ENCODE data around the gene PRR14L. TPM values are rescaled to one million over a fixed set of nuclear protein-coding genes. Genes with fewer than 3 reads are reported as not detected.
"Not testable (repeated sequence)": the region's sequence is repeated elsewhere in the genome, so short reads cannot be mapped to it uniquely, and the experiment has no call there.

The PRR14L gene
- total RNA-seq (2012; rRNA removed), result 13.9 and 16.2 TPM in 2 replicates

DNA sequence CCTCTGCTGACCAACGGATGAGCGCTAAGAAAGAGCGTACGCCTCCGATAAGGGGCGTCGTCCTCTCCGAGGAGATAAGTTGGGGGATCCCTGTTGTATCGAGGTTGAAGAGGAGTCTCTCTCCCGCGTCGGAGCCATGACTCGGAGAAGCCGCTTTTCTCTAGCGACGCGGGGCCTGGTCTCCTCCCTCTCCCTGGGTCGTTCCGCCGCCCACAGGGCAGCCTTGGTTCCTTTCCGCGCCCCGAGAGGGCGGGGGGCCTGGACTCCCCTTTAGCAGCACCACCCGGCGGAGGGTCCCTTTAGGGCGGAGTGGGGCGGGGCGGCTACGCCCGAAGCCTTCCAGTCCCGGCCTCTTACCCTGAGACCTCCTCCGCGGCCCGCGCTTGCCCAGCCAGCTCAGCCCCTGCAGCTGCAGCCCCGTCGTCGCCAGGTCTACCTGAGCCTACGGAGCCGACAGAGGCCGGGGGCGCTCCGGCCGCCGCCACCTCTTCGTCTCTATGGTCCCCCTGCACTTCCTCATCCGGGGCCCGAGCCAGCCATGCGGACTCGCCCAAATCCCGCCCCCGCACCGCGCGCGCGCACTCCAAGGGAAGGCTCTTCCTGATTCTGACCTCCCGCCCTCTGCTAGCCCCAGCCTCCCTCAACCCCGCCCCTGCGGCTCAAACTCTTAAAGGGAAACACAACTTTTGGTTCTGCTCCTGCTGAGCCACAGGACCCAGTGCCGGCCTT, at the start of gene PRR14L:
Gene PRR14L (minus strand): TSS at position 497 of the 729 bp plus-strand sequence. CDS start 11,272 bp downstream, outside the sequence.
- Histone ChIP-seq H3K27me3 (ENCODE audit: control insufficient read depth, insufficient read depth, low read length) (no peaks in the 10 kb centered on the region), H3K4me1 (ENCODE audit: control insufficient read depth, insufficient read depth, low read length) (peaks cover 30% of the 10 kb centered on the region), H3K36me3 (ENCODE audit: insufficient read depth, low read length) (peaks cover 13% of the 10 kb centered on the region), H3K9me3 (replicated peaks; ENCODE audit: low read length) (no peaks in the 10 kb centered on the region), H3K4me3 (ENCODE audit: low read length) (peak within 1 kb of the TSS; percentile 79), H3K4me2 (ENCODE audit: low read length) (peak within 1 kb of the TSS; percentile 93), H3K9ac (ENCODE audit: low read depth, low read length) (peak within 1 kb of the TSS; percentile 98)

DNA sequence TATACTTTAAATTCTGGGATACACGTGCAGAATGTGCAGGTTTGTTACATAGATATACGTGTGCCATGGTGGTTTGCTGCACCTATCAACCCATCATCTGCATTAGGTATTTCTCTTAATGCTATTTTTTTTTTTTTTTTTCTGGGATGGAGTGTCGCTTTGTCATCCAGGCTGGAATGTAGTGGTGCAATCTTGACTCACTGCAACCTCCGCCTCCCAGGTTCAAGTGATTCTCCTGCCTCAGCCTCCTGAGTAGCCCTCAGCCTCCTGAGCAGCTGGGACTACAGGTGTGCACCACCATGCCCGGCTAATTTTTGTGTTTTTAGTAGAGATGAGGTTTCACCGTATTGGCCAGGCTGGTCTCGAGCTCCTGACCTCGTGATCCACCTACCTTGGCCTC, 49.4 kb upstream of the PRR14L start:
- not testable (repeated sequence) for H3K4me3 ChIP-seq (ENCODE audit: low read length); H3K27me3 ChIP-seq (ENCODE audit: control insufficient read depth, insufficient read depth, low read length); H3K9ac ChIP-seq (ENCODE audit: low read depth, low read length); H3K4me1 ChIP-seq (ENCODE audit: control insufficient read depth, insufficient read depth, low read length); H3K4me2 ChIP-seq (ENCODE audit: low read length); H3K9me3 ChIP-seq (replicated peaks; ENCODE audit: low read length)
- peaks cover 43% of the 10 kb centered on the region for H3K36me3 ChIP-seq (ENCODE audit: insufficient read depth, low read length)

DNA sequence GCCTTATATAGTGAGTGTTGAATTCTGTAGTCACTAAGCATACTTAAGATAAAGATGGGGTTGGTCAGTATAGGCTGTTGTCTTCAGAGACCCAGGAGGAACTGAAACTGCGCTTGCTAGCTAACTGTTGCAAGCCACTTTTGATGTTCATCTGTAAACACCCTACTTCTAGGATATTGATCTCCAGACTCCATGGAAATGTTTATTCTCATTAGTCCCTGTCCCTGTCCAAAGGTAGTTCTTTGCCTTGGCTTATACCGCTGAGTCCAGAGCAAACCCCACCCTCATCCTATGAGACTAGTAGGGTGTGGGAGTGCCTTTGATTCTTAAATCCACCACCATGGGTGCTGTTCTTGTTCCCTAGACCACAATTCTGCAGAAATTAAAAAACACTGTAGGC, 40.3 kb upstream of the PRR14L start:
- H3K4me1 ChIP-seq (ENCODE audit: control insufficient read depth, insufficient read depth, low read length), result no peaks in the 10 kb centered on the region
- no peaks in the 10 kb centered on the region for H3K9me3 ChIP-seq (replicated peaks; ENCODE audit: low read length)
- no peaks in the 10 kb centered on the region for H3K27me3 ChIP-seq (ENCODE audit: control insufficient read depth, insufficient read depth, low read length)
- H3K36me3 ChIP-seq (ENCODE audit: insufficient read depth, low read length), result peaks cover 15% of the 10 kb centered on the region
- H3K4me3 ChIP-seq (ENCODE audit: low read length), result no peak overlapping the region
- H3K9ac ChIP-seq (ENCODE audit: low read depth, low read length), result no peak overlapping the region
- no peak overlapping the region for H3K4me2 ChIP-seq (ENCODE audit: low read length)

DNA sequence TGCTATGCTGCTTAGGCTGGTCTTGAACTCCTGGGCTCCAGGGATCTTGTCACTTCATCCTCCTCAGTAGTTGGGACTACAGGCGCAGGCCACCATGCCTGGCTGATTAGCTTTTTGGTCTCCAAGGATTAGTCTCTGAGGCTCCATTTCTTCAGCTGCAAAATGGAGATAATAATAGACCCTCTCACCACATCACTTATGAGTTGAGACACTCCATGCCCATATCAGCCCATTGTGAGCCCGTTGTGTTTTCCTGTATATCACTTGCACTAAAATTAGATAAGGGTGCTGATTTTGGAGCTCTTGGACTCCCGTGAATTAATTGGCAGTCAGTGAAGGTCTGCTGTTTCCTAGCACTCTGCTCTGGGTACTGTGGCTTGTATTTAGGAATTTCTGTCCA, 39.9 kb upstream of the PRR14L start:
- Histone ChIP-seq H3K4me1 (ENCODE audit: control insufficient read depth, insufficient read depth, low read length) (no peaks in the 10 kb centered on the region), H3K4me2 (ENCODE audit: low read length) (no peak overlapping the region), H3K4me3 (ENCODE audit: low read length) (no peak overlapping the region), H3K27me3 (ENCODE audit: control insufficient read depth, insufficient read depth, low read length) (no peaks in the 10 kb centered on the region), H3K36me3 (ENCODE audit: insufficient read depth, low read length) (peaks cover 17% of the 10 kb centered on the region), H3K9me3 (replicated peaks; ENCODE audit: low read length) (no peaks in the 10 kb centered on the region), H3K9ac (ENCODE audit: low read depth, low read length) (no peak overlapping the region)

DNA sequence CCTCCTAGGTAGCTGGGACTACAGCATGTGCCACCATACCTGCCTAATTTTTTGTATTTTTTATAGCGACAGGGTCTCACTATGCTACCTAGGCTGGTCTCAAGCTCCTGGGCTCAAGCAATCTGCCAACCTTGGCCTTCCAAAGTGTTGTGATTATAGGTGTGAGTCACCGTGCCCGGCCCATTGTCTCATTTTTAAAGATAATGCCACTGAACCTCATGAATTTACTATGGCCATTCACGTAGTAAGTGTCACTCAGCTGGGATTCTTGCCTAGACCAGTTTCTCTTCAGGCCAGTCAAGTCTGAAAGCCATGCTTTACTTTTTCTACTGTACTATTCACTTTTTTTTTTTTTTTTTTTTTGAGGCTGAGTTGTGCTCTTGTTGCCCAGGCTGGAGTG, 26.3 kb upstream of the PRR14L start:
- Histone ChIP-seq H3K9ac (ENCODE audit: low read depth, low read length) (no peak overlapping the region), H3K4me1 (ENCODE audit: control insufficient read depth, insufficient read depth, low read length) (no peaks in the 10 kb centered on the region), H3K4me2 (ENCODE audit: low read length) (no peak overlapping the region), H3K9me3 (replicated peaks; ENCODE audit: low read length) (no peaks in the 10 kb centered on the region), H3K36me3 (ENCODE audit: insufficient read depth, low read length) (peaks cover 38% of the 10 kb centered on the region), H3K27me3 (ENCODE audit: control insufficient read depth, insufficient read depth, low read length) (no peaks in the 10 kb centered on the region), H3K4me3 (ENCODE audit: low read length) (no peak overlapping the region)

DNA sequence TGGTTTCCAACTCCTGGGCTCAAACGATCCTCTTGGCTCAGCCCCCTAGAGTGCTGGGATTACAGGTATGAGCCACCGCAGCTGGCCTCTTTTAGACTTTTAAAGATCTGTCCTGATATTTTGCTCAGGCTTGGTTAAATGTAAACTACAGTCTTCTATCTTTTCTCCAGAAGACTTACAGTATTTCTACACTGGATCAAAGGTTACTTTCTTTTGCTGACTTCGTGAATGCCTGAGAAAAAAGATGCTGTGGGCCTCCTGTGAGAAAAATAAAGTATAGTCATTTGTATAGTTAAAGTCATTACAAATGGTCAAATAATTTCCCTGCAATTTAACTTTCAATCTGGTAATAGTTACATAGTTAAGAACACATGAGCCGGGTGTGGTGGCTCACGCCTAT, 23.5 kb upstream of the PRR14L start:
- H3K4me1 ChIP-seq (ENCODE audit: control insufficient read depth, insufficient read depth, low read length), result no peaks in the 10 kb centered on the region
- peaks cover 18% of the 10 kb centered on the region for H3K36me3 ChIP-seq (ENCODE audit: insufficient read depth, low read length)
- no peak overlapping the region for H3K4me3 ChIP-seq (ENCODE audit: low read length)
- H3K4me2 ChIP-seq (ENCODE audit: low read length), result no peak overlapping the region
- no peak overlapping the region for H3K9ac ChIP-seq (ENCODE audit: low read depth, low read length)
- no peaks in the 10 kb centered on the region for H3K9me3 ChIP-seq (replicated peaks; ENCODE audit: low read length)
- no peaks in the 10 kb centered on the region for H3K27me3 ChIP-seq (ENCODE audit: control insufficient read depth, insufficient read depth, low read length)

DNA sequence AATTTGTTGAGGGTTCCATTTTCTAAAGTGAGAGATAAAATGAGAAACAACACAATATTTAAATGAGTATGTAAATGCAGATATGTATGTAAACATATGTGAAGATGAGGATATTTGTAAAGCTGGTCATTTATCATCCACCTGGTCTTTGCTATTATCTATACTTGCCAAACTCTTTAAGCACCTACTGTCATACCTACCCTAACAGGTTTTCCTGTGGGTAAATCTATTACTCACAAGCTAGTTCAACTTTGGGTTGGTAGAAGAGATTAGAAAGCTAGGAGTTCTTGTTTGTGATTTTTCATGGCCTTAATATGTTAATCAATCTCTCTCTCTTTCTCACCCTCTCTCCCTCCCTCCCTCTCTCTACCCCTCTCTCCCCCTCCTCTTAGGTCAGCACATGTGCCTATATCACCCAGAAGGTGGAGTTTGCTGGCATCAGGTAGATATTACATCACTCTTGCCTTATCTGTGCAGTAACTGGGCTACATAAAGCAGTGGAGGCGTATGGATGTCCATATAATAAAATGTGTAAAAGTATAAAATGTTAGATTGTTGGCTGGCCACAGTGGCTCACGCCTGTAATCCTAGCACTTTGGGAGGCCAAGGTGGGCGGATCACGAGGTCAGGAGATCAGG, 18.6 kb upstream of the PRR14L start:
- Histone ChIP-seq H3K9me3 (replicated peaks; ENCODE audit: low read length) (no peaks in the 10 kb centered on the region), H3K4me2 (ENCODE audit: low read length) (no peak overlapping the region), H3K4me1 (ENCODE audit: control insufficient read depth, insufficient read depth, low read length) (no peaks in the 10 kb centered on the region), H3K9ac (ENCODE audit: low read depth, low read length) (no peak overlapping the region), H3K4me3 (ENCODE audit: low read length) (no peak overlapping the region), H3K27me3 (ENCODE audit: control insufficient read depth, insufficient read depth, low read length) (no peaks in the 10 kb centered on the region), H3K36me3 (ENCODE audit: insufficient read depth, low read length) (peaks cover 26% of the 10 kb centered on the region)

DNA sequence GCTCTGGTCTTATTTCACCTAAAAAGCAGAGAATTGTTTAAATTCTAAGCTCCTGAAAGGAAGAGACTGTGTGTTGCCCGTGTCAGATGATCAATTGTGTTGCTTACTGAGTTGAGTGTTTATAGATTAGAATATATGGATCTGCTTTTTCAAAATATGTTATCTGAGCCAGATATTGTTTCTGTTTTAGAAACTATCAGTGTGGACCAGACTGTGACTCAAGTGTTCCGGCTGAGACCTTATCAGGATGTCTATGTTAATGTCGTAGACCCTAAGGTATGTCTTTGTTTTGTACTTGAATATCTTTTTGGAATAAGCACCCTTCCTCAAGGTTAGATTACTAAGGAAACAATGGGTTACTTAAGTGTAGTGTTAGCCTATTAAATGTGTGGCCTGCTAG, 14.9 kb upstream of the PRR14L start:
- Histone ChIP-seq H3K36me3 (ENCODE audit: insufficient read depth, low read length) (peaks cover 38% of the 10 kb centered on the region), H3K4me2 (ENCODE audit: low read length) (no peak overlapping the region), H3K4me3 (ENCODE audit: low read length) (no peak overlapping the region), H3K9me3 (replicated peaks; ENCODE audit: low read length) (no peaks in the 10 kb centered on the region), H3K9ac (ENCODE audit: low read depth, low read length) (no peak overlapping the region), H3K27me3 (ENCODE audit: control insufficient read depth, insufficient read depth, low read length) (no peaks in the 10 kb centered on the region), H3K4me1 (ENCODE audit: control insufficient read depth, insufficient read depth, low read length) (no peaks in the 10 kb centered on the region)

DNA sequence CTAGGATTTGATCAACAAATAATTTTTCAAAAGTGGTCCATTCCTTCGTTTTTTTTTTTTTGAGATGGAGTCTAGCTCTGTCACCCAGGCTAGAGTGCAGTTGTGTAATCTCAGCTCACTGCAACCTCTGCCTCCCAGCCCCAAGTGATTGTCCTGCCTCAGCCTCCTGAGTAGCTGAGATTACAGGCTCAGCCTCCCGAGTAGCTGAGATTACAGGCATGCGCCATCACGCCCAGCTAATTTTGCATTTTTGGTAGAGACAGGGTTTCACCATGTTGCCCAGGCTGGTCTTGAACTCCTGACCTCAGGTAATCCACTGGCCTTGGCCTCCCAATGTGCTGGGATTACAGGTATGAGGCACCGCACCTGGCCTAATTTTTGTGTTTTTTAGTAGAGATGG, 8.9 kb upstream of the PRR14L start:
- not testable (repeated sequence) for H3K9me3 ChIP-seq (replicated peaks; ENCODE audit: low read length); H3K27me3 ChIP-seq (ENCODE audit: control insufficient read depth, insufficient read depth, low read length); H3K4me3 ChIP-seq (ENCODE audit: low read length); H3K9ac ChIP-seq (ENCODE audit: low read depth, low read length); H3K4me2 ChIP-seq (ENCODE audit: low read length)
- Histone ChIP-seq H3K36me3 (ENCODE audit: insufficient read depth, low read length) (peaks cover 25% of the 10 kb centered on the region), H3K4me1 (ENCODE audit: control insufficient read depth, insufficient read depth, low read length) (peaks cover 11% of the 10 kb centered on the region)

DNA sequence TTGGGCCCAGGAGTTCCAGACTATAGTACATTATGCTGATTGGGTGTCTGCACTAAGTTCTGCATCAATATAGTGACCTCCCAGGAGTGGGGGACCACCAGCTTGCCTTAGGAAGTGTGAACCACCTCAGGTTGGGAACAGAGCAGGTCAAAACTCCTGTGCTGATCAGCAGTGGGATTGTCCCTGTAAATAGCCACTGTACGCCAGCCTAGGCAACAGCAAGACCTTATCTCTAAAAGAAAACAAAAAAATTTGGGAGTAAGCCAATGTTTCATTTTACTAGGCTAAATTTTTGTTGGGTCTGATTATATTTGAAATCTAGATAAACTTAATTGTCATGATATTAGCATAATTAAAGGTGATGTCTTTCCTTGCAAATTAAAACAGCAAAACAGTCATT, 7.3 kb upstream of the PRR14L start:
- H3K27me3 ChIP-seq (ENCODE audit: control insufficient read depth, insufficient read depth, low read length), result no peaks in the 10 kb centered on the region
- peaks cover 25% of the 10 kb centered on the region for H3K36me3 ChIP-seq (ENCODE audit: insufficient read depth, low read length)
- no peak overlapping the region for H3K4me3 ChIP-seq (ENCODE audit: low read length)
- H3K9ac ChIP-seq (ENCODE audit: low read depth, low read length), result no peak overlapping the region
- H3K4me1 ChIP-seq (ENCODE audit: control insufficient read depth, insufficient read depth, low read length), result peaks cover 22% of the 10 kb centered on the region
- no peak overlapping the region for H3K4me2 ChIP-seq (ENCODE audit: low read length)
- H3K9me3 ChIP-seq (replicated peaks; ENCODE audit: low read length), result no peaks in the 10 kb centered on the region

DNA sequence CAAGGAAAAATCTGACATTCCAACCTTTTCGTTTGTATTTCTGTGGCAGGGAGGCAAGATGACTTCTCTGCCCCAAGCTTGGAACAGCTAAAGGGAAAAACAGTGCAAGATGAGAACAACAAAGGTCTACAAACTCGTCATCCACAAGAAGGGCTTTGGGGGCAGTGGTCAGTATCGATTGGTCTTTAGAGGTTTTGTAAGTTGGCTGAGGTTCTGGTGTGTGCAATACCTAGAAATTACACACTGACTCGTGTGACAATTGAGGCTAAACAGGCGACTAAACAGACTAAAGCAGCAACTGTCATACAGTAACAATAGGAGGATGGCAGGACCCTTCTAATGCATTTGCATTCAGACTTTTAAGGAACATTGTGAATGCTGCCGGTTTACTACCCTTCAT, 4.9 kb upstream of the PRR14L start:
- Histone ChIP-seq H3K9ac (ENCODE audit: low read depth, low read length) (peak overlapping the region; percentile 92), H3K4me3 (ENCODE audit: low read length) (peak overlapping the region; percentile 81), H3K36me3 (ENCODE audit: insufficient read depth, low read length) (peaks cover 13% of the 10 kb centered on the region), H3K9me3 (replicated peaks; ENCODE audit: low read length) (no peaks in the 10 kb centered on the region), H3K4me2 (ENCODE audit: low read length) (peak overlapping the region; percentile 90), H3K27me3 (ENCODE audit: control insufficient read depth, insufficient read depth, low read length) (no peaks in the 10 kb centered on the region), H3K4me1 (ENCODE audit: control insufficient read depth, insufficient read depth, low read length) (peaks cover 26% of the 10 kb centered on the region)

Measured in skeletal muscle satellite cell (primary cell).